GM04503 (cell line): ENCODE data around the gene TTC9.

Source experiments
- DNase-seq: peaks from one replicate; pipeline ENCODE4 v3.0.0-alpha.2; 2012; ENCODE audit warnings: low read depth

The TTC9 gene

GRCh38 chr14:70716483-70716882, 74.8 kb downstream of the TTC9 start:
- DNase-seq = no peak

- no peak for DNase-seq
These were observed 75.2 kb downstream of the TTC9 start for GRCh38 chr14:70716958-70717357.

- DNase-seq = no peak
These were observed 76.8 kb downstream of the TTC9 start for GRCh38 chr14:70718383-70719118.

- DNase-seq = no peak
These were observed 79.8 kb downstream of the TTC9 start for GRCh38 chr14:70721542-70721941.

- no peak for DNase-seq
These were observed 80.7 kb downstream of the TTC9 start for GRCh38 chr14:70722418-70722817.

- DNase-seq = no peak
These were observed 81.6 kb downstream of the TTC9 start for GRCh38 chr14:70723276-70723675.

GRCh38 chr14:70724110-70724509, 82.4 kb downstream of the TTC9 start:
- no peak for DNase-seq

GRCh38 chr14:70724944-70725343, 83.2 kb downstream of the TTC9 start:
- DNase-seq = no peak
